GM21423 (cell line): Measurements from ENCODE around the gene ARHGAP18.
"Not testable (repeated sequence)": the region's sequence is repeated elsewhere in the genome, so short reads cannot be mapped to it uniquely, and the experiment has no call there.

ENCODE experiments used
- ATAC-seq: cut with Tn5 transposase; IDR thresholded peaks from one replicate; pipeline ENCODE4 v1.9.1; 2021; ENCODE audit warnings: mild to moderate bottlenecking, moderate library complexity; ENCODE audit not compliant: unreplicated experiment

The ARHGAP18 gene

GRCh38 chr6:129597023-129597713 lies 112.8 kb downstream of the ARHGAP18 start:
- peak; percentile 65 for ATAC-seq

GRCh38 chr6:129596522-129596921 lies 113.5 kb downstream of the ARHGAP18 start:
- no peak for ATAC-seq

GRCh38 chr6:129593233-129593564 lies 116.8 kb downstream of the ARHGAP18 start:
- ATAC-seq, result no peak

GRCh38 chr6:129592516-129593232 lies 117.3 kb downstream of the ARHGAP18 start:
- no peak for ATAC-seq

GRCh38 chr6:129590408-129591022 lies 119.5 kb downstream of the ARHGAP18 start:
- no peak for ATAC-seq

GRCh38 chr6:129586815-129587214 lies 123.2 kb downstream of the ARHGAP18 start:
- no peak for ATAC-seq

GRCh38 chr6:129583866-129584265 lies 126.1 kb downstream of the ARHGAP18 start:
- no peak for ATAC-seq

- ATAC-seq, result no peak
These were observed 131.7 kb downstream of the ARHGAP18 start for GRCh38 chr6:129578315-129578714.

- no peak for ATAC-seq
These were observed 132.3 kb downstream of the ARHGAP18 start for GRCh38 chr6:129577691-129578090.

- ATAC-seq, result no peak
These were observed 133.5 kb downstream of the ARHGAP18 start for GRCh38 chr6:129576456-129576855.

- ATAC-seq, result no peak
These were observed 134.4 kb downstream of the ARHGAP18 start for GRCh38 chr6:129575378-129576118.

- not testable (repeated sequence) for ATAC-seq
These were observed 135.4 kb downstream of the ARHGAP18 start for GRCh38 chr6:129574605-129575004.

GRCh38 chr6:129570929-129571328 lies 139.0 kb downstream of the ARHGAP18 start:
- not testable (repeated sequence) for ATAC-seq

- no peak for ATAC-seq
These were observed 142.0 kb downstream of the ARHGAP18 start for GRCh38 chr6:129568015-129568414.

GRCh38 chr6:129567374-129567773 lies 142.6 kb downstream of the ARHGAP18 start:
- no peak for ATAC-seq

GRCh38 chr6:129565811-129566210 lies 144.2 kb downstream of the ARHGAP18 start:
- ATAC-seq, result no peak

- ATAC-seq, result no peak
These were observed 144.6 kb downstream of the ARHGAP18 start for GRCh38 chr6:129565366-129565765.

- no peak for ATAC-seq
These were observed 151.7 kb downstream of the ARHGAP18 start for GRCh38 chr6:129558248-129558647.

GRCh38 chr6:129555206-129555832 lies 154.7 kb downstream of the ARHGAP18 start:
- ATAC-seq, result no peak

GRCh38 chr6:129552413-129552812 lies 157.6 kb downstream of the ARHGAP18 start:
- no peak for ATAC-seq

- ATAC-seq, result no peak
These were observed 158.5 kb downstream of the ARHGAP18 start for GRCh38 chr6:129551486-129551885.
